Measurements from ENCODE around the gene LRP6.

GRCh38 chr12:12180136-12180535 is 86.7 kb downstream of the LRP6 start:
- TF ChIP-seq, protein P1, sequence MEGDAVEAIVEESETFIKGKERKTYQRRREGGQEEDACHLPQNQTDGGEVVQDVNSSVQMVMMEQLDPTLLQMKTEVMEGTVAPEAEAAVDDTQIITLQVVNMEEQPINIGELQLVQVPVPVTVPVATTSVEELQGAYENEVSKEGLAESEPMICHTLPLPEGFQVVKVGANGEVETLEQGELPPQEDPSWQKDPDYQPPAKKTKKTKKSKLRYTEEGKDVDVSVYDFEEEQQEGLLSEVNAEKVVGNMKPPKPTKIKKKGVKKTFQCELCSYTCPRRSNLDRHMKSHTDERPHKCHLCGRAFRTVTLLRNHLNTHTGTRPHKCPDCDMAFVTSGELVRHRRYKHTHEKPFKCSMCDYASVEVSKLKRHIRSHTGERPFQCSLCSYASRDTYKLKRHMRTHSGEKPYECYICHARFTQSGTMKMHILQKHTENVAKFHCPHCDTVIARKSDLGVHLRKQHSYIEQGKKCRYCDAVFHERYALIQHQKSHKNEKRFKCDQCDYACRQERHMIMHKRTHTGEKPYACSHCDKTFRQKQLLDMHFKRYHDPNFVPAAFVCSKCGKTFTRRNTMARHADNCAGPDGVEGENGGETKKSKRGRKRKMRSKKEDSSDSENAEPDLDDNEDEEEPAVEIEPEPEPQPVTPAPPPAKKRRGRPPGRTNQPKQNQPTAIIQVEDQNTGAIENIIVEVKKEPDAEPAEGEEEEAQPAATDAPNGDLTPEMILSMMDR (IDR thresholded peaks at IDR 0.05): no peak
- no peak for TF ChIP-seq NR2C2 (CRISPR knock-in tag; IDR thresholded peaks at IDR 0.05)
- TF ChIP-seq IRF2 (CRISPR knock-in tag; IDR thresholded peaks at IDR 0.05; ENCODE audit: borderline replicate concordance, low read depth): no peak
- TF ChIP-seq, protein P2, sequence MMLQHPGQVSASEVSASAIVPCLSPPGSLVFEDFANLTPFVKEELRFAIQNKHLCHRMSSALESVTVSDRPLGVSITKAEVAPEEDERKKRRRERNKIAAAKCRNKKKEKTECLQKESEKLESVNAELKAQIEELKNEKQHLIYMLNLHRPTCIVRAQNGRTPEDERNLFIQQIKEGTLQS (CRISPR knock-in tag; conservative IDR thresholded peaks at IDR 0.05): no peak
- no peak for TF ChIP-seq E2F5 (CRISPR knock-in tag; IDR thresholded peaks at IDR 0.05)
- no peak for TF ChIP-seq TCF7 (CRISPR knock-in tag; IDR thresholded peaks at IDR 0.05; ENCODE audit: low read depth)
- TF ChIP-seq, protein P3, sequence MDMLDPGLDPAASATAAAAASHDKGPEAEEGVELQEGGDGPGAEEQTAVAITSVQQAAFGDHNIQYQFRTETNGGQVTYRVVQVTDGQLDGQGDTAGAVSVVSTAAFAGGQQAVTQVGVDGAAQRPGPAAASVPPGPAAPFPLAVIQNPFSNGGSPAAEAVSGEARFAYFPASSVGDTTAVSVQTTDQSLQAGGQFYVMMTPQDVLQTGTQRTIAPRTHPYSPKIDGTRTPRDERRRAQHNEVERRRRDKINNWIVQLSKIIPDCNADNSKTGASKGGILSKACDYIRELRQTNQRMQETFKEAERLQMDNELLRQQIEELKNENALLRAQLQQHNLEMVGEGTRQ (CRISPR knock-in tag; IDR thresholded peaks at IDR 0.05): no peak
- no peak for TF ChIP-seq SMAD3 (CRISPR knock-in tag; IDR thresholded peaks at IDR 0.05; ENCODE audit: borderline replicate concordance)
- TF ChIP-seq MXD4 (CRISPR knock-in tag; IDR thresholded peaks at IDR 0.05; ENCODE audit: borderline replicate concordance): no peak
- no peak for TF ChIP-seq ELF4 (CRISPR knock-in tag; IDR thresholded peaks at IDR 0.05; ENCODE audit: low read depth)

Measured in WTC11 (cell line).